H9 (cell line): Measurements from ENCODE around the gene TRMT11. TPM values are rescaled to one million over a fixed set of nuclear protein-coding genes. Genes with fewer than 3 reads are reported as not detected.
A peak's percentile ranks its signal among the peaks of the same experiment; 100 is the strongest.

Experiments used
- DNase-seq: peaks from one replicate; pipeline ENCODE4 v3.0.0-alpha.2; 2017
- H2AFZ ChIP-seq: one replicate; pipeline ENCODE4 v1.6.1; 2013; ENCODE audit warnings: mild to moderate bottlenecking, low read length, control low read depth, moderate library complexity
- H2AK5ac ChIP-seq: 2 replicates; pipeline ENCODE4 v1.6.1; 2013; ENCODE audit warnings: low read length, control low read depth, mixed read lengths; ENCODE audit not compliant: insufficient read length
- H2BK120ac ChIP-seq: one replicate; pipeline ENCODE4 v1.6.1; 2013; ENCODE audit warnings: low read depth, mild to moderate bottlenecking, low read length, control low read depth, inconsistent platforms; ENCODE audit not compliant: poor library complexity, severe bottlenecking
- H2BK12ac ChIP-seq: 2 replicates; pipeline ENCODE4 v1.6.1; 2013; ENCODE audit warnings: low read length, control low read depth, mixed read lengths, low read depth; ENCODE audit not compliant: insufficient read length
- H2BK15ac ChIP-seq: 2 replicates; pipeline ENCODE4 v1.6.1; 2013; ENCODE audit warnings: low read depth, low read length, control low read depth
- H2BK20ac ChIP-seq: one replicate; pipeline ENCODE4 v1.6.1; 2013; ENCODE audit warnings: low read depth, mild to moderate bottlenecking, low read length, control low read depth, inconsistent platforms; ENCODE audit not compliant: poor library complexity, severe bottlenecking
- H2BK5ac ChIP-seq: 2 replicates; pipeline ENCODE4 v1.6.1; 2013; ENCODE audit warnings: low read length, control low read depth, mixed read lengths; ENCODE audit not compliant: insufficient read length
- H3K14ac ChIP-seq: 2 replicates; pipeline ENCODE4 v1.6.1; 2013; ENCODE audit warnings: low read length, control low read depth; ENCODE audit not compliant: insufficient read depth
- H3K18ac ChIP-seq: 2 replicates; pipeline ENCODE4 v1.6.1; 2013; ENCODE audit warnings: low read depth, mild to moderate bottlenecking, mixed read lengths, low read length, control low read depth; ENCODE audit not compliant: insufficient read length
- H3K23ac ChIP-seq: 2 replicates; pipeline ENCODE4 v1.6.1; 2013; ENCODE audit warnings: low read length, control low read depth, mixed read lengths, low read depth; ENCODE audit not compliant: insufficient read length
- H3K23me2 ChIP-seq: 2 replicates; pipeline ENCODE4 v1.6.1; 2013; ENCODE audit warnings: low read depth, mild to moderate bottlenecking, mixed read lengths, low read length, control low read depth; ENCODE audit not compliant: insufficient read length, poor library complexity, severe bottlenecking
- H3K27ac ChIP-seq: 2 replicates; pipeline ENCODE4 v1.5.1; 2013; ENCODE audit warnings: low read length, control low read depth, mixed read lengths, low read depth; ENCODE audit not compliant: insufficient read length
- H3K27me3 ChIP-seq: 2 replicates; pipeline ENCODE4 v1.6.1; 2013; ENCODE audit warnings: low read length, control low read depth, inconsistent platforms; ENCODE audit not compliant: insufficient read depth
- H3K4ac ChIP-seq: 2 replicates; pipeline ENCODE4 v1.6.1; 2013; ENCODE audit warnings: low read depth, mild to moderate bottlenecking, control low read depth, inconsistent platforms, low read length, moderate library complexity
- H3K4me1 ChIP-seq: 2 replicates; pipeline ENCODE4 v1.6.1; 2013; ENCODE audit warnings: low read length, control low read depth, inconsistent platforms; ENCODE audit not compliant: insufficient read depth
- H3K4me2 ChIP-seq: 2 replicates; pipeline ENCODE4 v1.6.1; 2013; ENCODE audit warnings: low read length, control low read depth, mixed read lengths; ENCODE audit not compliant: insufficient read length, insufficient read depth
- H3K56ac ChIP-seq: 2 replicates; pipeline ENCODE4 v1.6.1; 2013; ENCODE audit warnings: low read depth, mild to moderate bottlenecking, mixed read lengths, low read length, control low read depth; ENCODE audit not compliant: insufficient read length
- H3K79me1 ChIP-seq: 2 replicates; pipeline ENCODE4 v1.6.1; 2013; ENCODE audit warnings: low read depth, mild to moderate bottlenecking, moderate library complexity, low read length, control low read depth, inconsistent platforms; ENCODE audit not compliant: insufficient read depth, poor library complexity, severe bottlenecking
- H3K79me2 ChIP-seq: 2 replicates; pipeline ENCODE4 v1.6.1; 2013; ENCODE audit warnings: low read length, control low read depth, inconsistent platforms; ENCODE audit not compliant: insufficient read depth
- H3K9ac ChIP-seq: 2 replicates; pipeline ENCODE4 v1.6.1; 2013; ENCODE audit warnings: low read length, control low read depth, mixed read lengths; ENCODE audit not compliant: insufficient read length; ENCODE audit errors: extremely low read depth
- H3K9me3 ChIP-seq: one replicate; pipeline ENCODE4 v1.6.1; 2013; ENCODE audit warnings: low read depth, low read length, inconsistent platforms; ENCODE audit not compliant: control insufficient read depth
- H3T11ph ChIP-seq: one replicate; pipeline ENCODE4 v1.6.1; 2013; ENCODE audit warnings: mild to moderate bottlenecking, low read length, control low read depth, inconsistent platforms
- H4K20me1 ChIP-seq: one replicate; pipeline ENCODE4 v1.6.1; 2013; ENCODE audit not compliant: control insufficient read depth, insufficient read length, insufficient read depth
- H4K5ac ChIP-seq: 2 replicates; pipeline ENCODE4 v1.6.1; 2013; ENCODE audit warnings: low read depth, mild to moderate bottlenecking, mixed read lengths, low read length, control low read depth; ENCODE audit not compliant: insufficient read length
- H4K8ac ChIP-seq: replicated peaks from 2 replicates; pipeline ENCODE4 v1.6.1; 2013; ENCODE audit warnings: low read length, control low read depth, mixed read lengths, low read depth; ENCODE audit not compliant: insufficient read length
- H4K91ac ChIP-seq: 2 replicates; pipeline ENCODE4 v1.6.1; 2013; ENCODE audit warnings: low read depth, mild to moderate bottlenecking, moderate library complexity, mixed read lengths, low read length, control low read depth; ENCODE audit not compliant: insufficient read length
- H3K27ac Mint-ChIP-seq, 3 experiments: 2 replicates in 2 of 3; 3 replicates in 1 of 3; pipeline ENCODE4 v1.8.0; 2020 to 2021; ENCODE audit warnings: mixed read lengths in 3 of 3, mild to moderate bottlenecking in 1 of 3, moderate library complexity in 1 of 3
- H3K27me3 Mint-ChIP-seq: 2 replicates; pipeline ENCODE4 v1.8.0; 2021; ENCODE audit warnings: low read depth, mild to moderate bottlenecking, moderate library complexity, mixed read lengths
- H3K36me3 Mint-ChIP-seq, 3 experiments: 2 replicates in 2 of 3; 3 replicates in 1 of 3; pipeline ENCODE4 v1.8.0; 2020 to 2021; ENCODE audit warnings: low read depth in 3 of 3, mixed read lengths in 3 of 3; ENCODE audit not compliant: insufficient read depth in 1 of 3
- H3K4me1 Mint-ChIP-seq, 2 experiments: 2 replicates each; pipeline ENCODE4 v1.8.0; 2020; ENCODE audit warnings: mixed read lengths in 2 of 2
- H3K4me3 Mint-ChIP-seq, 2 experiments: 2 replicates in 1 of 2; 3 replicates in 1 of 2; pipeline ENCODE4 v1.8.0; 2020 to 2021; ENCODE audit warnings: mild to moderate bottlenecking in 2 of 2, mixed read lengths in 2 of 2, moderate library complexity in 1 of 2
- H3K9me3 Mint-ChIP-seq, 2 experiments: 2 replicates in 1 of 2; 3 replicates in 1 of 2; pipeline ENCODE4 v1.8.0; 2020; ENCODE audit warnings: mild to moderate bottlenecking in 2 of 2, mixed read lengths in 2 of 2, moderate library complexity in 1 of 2
- CTCF ChIP-seq: fragments of 200-600 bp; sonication (generic); conservative IDR thresholded peaks from 3 replicates; pipeline ENCODE4 v1.8.0; 2021; ENCODE audit warnings: antibody characterized with exemption, mild to moderate bottlenecking
- WGBS: extraction: QIAGEN DNeasy Blood & Tissue Kit; methylation state at CpG from one replicate; pipeline ENCODE4 v1.1.7; 2013; ENCODE audit warnings: missing lambda C conversion rate, low lambda C conversion rate, mixed read lengths; ENCODE audit not compliant: insufficient read length; ENCODE audit errors: extremely low coverage; 5-methylcytosine and 5-hydroxymethylcytosine counted together
- total RNA-seq: library from RNA; stranded (reverse); gene quantifications from 2 replicates; pipeline ENCODE4 v1.2.1, GENCODE V29; 2021

The TRMT11 gene
- total RNA-seq, 1 experiment from 2014 or later, result 31.1 TPM

GRCh38 chr6:126077810-126078776 lies 91.8 kb downstream of the TRMT11 start:
- no peak overlapping the region for H4K91ac ChIP-seq
- H2BK120ac ChIP-seq, result no peak overlapping the region
- no peak overlapping the region for H3K9ac ChIP-seq
- H2AK5ac ChIP-seq, result no peak overlapping the region
- no peak overlapping the region for H3K4ac ChIP-seq
- H4K20me1 ChIP-seq, result no peaks in the 10 kb centered on the region
- no peak for TF ChIP-seq CTCF
- no peak overlapping the region for H3K27ac ChIP-seq
- Mint-ChIP-seq H3K36me3 (no peaks in the 10 kb centered on the region; a peak in 1 of 7 replicates), H3K9me3 (no peaks in the 10 kb centered on the region), H3K4me1 (peaks cover 9 to 10% of the 10 kb centered on the region in 2 experiments), H3K27me3 (no peaks in the 10 kb centered on the region), H3K27ac (peak overlapping the region in 1 of 3 experiments; percentile 86; a peak in 2 of 7 replicates), H3K4me3 (no peak overlapping the region)
- no peak overlapping the region for H2BK15ac ChIP-seq
- no peak overlapping the region for H3K14ac ChIP-seq
- no peaks in the 10 kb centered on the region for H3K79me1 ChIP-seq
- H3K27me3 ChIP-seq, result no peaks in the 10 kb centered on the region
- WGBS, result no CpG with 5 or more reads among the region's 11 CpGs
- no peak overlapping the region for H4K5ac ChIP-seq
- H2BK12ac ChIP-seq, result no peak overlapping the region
- H3T11ph ChIP-seq, result no peak overlapping the region
- H2BK20ac ChIP-seq, result no peak overlapping the region
- H3K4me2 ChIP-seq, result no peak overlapping the region
- no peak overlapping the region for H3K18ac ChIP-seq
- no peak overlapping the region for H2AFZ ChIP-seq
- H3K23ac ChIP-seq, result no peak overlapping the region
- no peak overlapping the region for H3K56ac ChIP-seq
- H3K79me2 ChIP-seq, result no peaks in the 10 kb centered on the region
- H3K9me3 ChIP-seq, result no peaks in the 10 kb centered on the region
- no peak overlapping the region for H2BK5ac ChIP-seq
- H3K23me2 ChIP-seq, result no peaks in the 10 kb centered on the region
- no peak overlapping the region for H4K8ac ChIP-seq
- DNase-seq, result no peak
- H3K4me1 ChIP-seq, result no peaks in the 10 kb centered on the region
